Endothelial cell of umbilical vein (primary cell): ENCODE data around the gene TAS2R1. TPM values are rescaled to one million over a fixed set of nuclear protein-coding genes. Genes with fewer than 3 reads are reported as not detected.

Experiments used
- BruUV-seq: library from RNA; stranded (reverse); fragments of 400-500 nt; replicated peaks from 2 replicates; lab custom pipeline; 2021; lab: Mats Ljungman, UMichigan
- CTCF ChIA-PET: fragments of 300-600, 350-600 bp; sonication (Branson Sonifier 250); formaldehyde crosslinking; loops from one replicate; lab custom pipeline; 2021; ENCODE audit warnings: antibody characterized with exemption, inconsistent platforms; lab: Charles Lee
- POLR2A ChIA-PET: fragments of 300-600, 350-600 bp; sonication (Branson Sonifier 250); formaldehyde crosslinking; loops from one replicate; lab custom pipeline; 2021; ENCODE audit warnings: antibody characterized with exemption, inconsistent platforms; lab: Charles Lee
- DNase-seq: peaks from one replicate; pipeline ENCODE4 v3.0.0-alpha.2; 2011; ENCODE audit warnings: low read depth, low spot score
- FAIRE-seq: peaks from 2 replicates; lab custom pipeline; 2011; peaks lifted over from hg19 to GRCh38; lab: Jason Lieb, UNC
- H2AFZ ChIP-seq: 2 replicates; pipeline ENCODE4 v1.6.0; 2012; ENCODE audit warnings: low read depth, low read length, control low read depth, inconsistent platforms
- H3K27ac ChIP-seq: 2 replicates; pipeline ENCODE4 v1.5.1; 2011; ENCODE audit warnings: low read depth, mild to moderate bottlenecking, control low read depth, low read length, moderate library complexity; ENCODE audit not compliant: insufficient read depth
- H3K27me3 ChIP-seq, 2 experiments: 2 replicates each; pipeline versions ENCODE4 v1.6.0 to v1.6.1; 2011; ENCODE audit warnings: low read length in 2 of 2, mixed read lengths in 1 of 2; ENCODE audit not compliant: control insufficient read depth in 2 of 2, insufficient read depth in 2 of 2
- H3K36me3 ChIP-seq, 2 experiments: 2 replicates in 1 of 2; 3 replicates in 1 of 2; pipeline ENCODE4 v1.5.1; 2011; ENCODE audit warnings: low read length in 2 of 2, mild to moderate bottlenecking in 1 of 2, moderate library complexity in 1 of 2; ENCODE audit not compliant: control insufficient read depth in 2 of 2, insufficient read depth in 2 of 2; ENCODE audit errors: extremely low read depth in 1 of 2
- H3K4me1 ChIP-seq: 3 replicates; pipeline ENCODE4 v1.5.1; 2011; ENCODE audit warnings: mild to moderate bottlenecking, low read length; ENCODE audit not compliant: control insufficient read depth, insufficient read depth; ENCODE audit errors: extremely low read depth
- H3K4me2 ChIP-seq: 2 replicates; pipeline ENCODE4 v1.6.1; 2011; ENCODE audit warnings: low read length, control low read depth, mixed read lengths; ENCODE audit not compliant: insufficient read depth
- H3K4me3 ChIP-seq, 3 experiments: fragments of 200-600 bp in 1 of 3; sonication (generic), shearing (Covaris generic) in 1 of 3; replicated peaks in 1 of 3; 2 replicates each; pipeline ENCODE4 v1.5.1; 2011 to 2016; ENCODE audit warnings: control low read depth in 3 of 3, low read length in 3 of 3, mild to moderate bottlenecking in 2 of 3, inconsistent platforms in 1 of 3, low read depth in 1 of 3, moderate library complexity in 1 of 3; ENCODE audit not compliant: insufficient read depth in 1 of 3
- H3K79me2 ChIP-seq: 2 replicates; pipeline ENCODE4 v1.6.0; 2012; ENCODE audit warnings: low read length, inconsistent platforms; ENCODE audit not compliant: control insufficient read depth, insufficient read depth
- H3K9ac ChIP-seq: replicated peaks from 2 replicates; pipeline ENCODE3; 2011; ENCODE audit warnings: low read length, control low read depth; ENCODE audit not compliant: insufficient read depth; ENCODE audit errors: extremely low read depth
- H3K9me1 ChIP-seq: replicated peaks from 3 replicates; pipeline ENCODE4 v1.6.0; 2011; ENCODE audit warnings: mild to moderate bottlenecking, low read length; ENCODE audit not compliant: control insufficient read depth, insufficient read depth; ENCODE audit errors: extremely low read depth
- H3K9me3 ChIP-seq: replicated peaks from 2 replicates; pipeline ENCODE4 v1.5.1; 2012; ENCODE audit warnings: low read length, inconsistent platforms; ENCODE audit not compliant: control insufficient read depth, insufficient read depth
- H4K20me1 ChIP-seq: replicated peaks from 2 replicates; pipeline ENCODE3; 2011; ENCODE audit warnings: mild to moderate bottlenecking, low read length; ENCODE audit not compliant: control insufficient read depth, insufficient read depth; ENCODE audit errors: extremely low read depth
- EZH2 ChIP-seq: IDR thresholded peaks from 2 replicates; pipeline ENCODE4 v1.6.1; 2012; ENCODE audit warnings: borderline replicate concordance, low read depth, mild to moderate bottlenecking, moderate library complexity, low read length, inconsistent platforms; ENCODE audit not compliant: severe bottlenecking
- FOS ChIP-seq: IDR thresholded peaks from 2 replicates; pipeline ENCODE4 v1.6.1; 2011; ENCODE audit warnings: mild to moderate bottlenecking, low read length, moderate library complexity, borderline replicate concordance; ENCODE audit not compliant: insufficient read depth
- GATA2 ChIP-seq: IDR thresholded peaks from 2 replicates; pipeline ENCODE4 v1.7.0; 2011; ENCODE audit warnings: low read depth, mild to moderate bottlenecking, moderate library complexity, mixed read lengths, low read length; ENCODE audit not compliant: insufficient read length, insufficient read depth
- JUN ChIP-seq: IDR thresholded peaks from 2 replicates; pipeline ENCODE4 v1.6.1; 2011; ENCODE audit warnings: borderline replicate concordance, low read depth; ENCODE audit not compliant: insufficient read length, insufficient read depth
- MYC ChIP-seq: IDR thresholded peaks from one replicate; pipeline ENCODE4 v1.6.1; 2011; ENCODE audit warnings: mild to moderate bottlenecking, low read depth, low read length
- POLR2A ChIP-seq: IDR thresholded peaks from 2 replicates; pipeline ENCODE4 v1.6.1; 2012; ENCODE audit warnings: low read depth, mild to moderate bottlenecking, control low read depth, low read length
- POLR2AphosphoS5 ChIP-seq: IDR thresholded peaks from 2 replicates; pipeline ENCODE4 v1.6.1; 2012; ENCODE audit warnings: low read depth, mild to moderate bottlenecking, control low read depth, low read length, moderate library complexity; ENCODE audit not compliant: insufficient read depth
- dilution Hi-C: fragments of 300-500 bp; cut with MboI; formaldehyde crosslinking; loops from one replicate; pipeline ENCODE4 v1.15.0; 2019; ENCODE audit warnings: low sequenced_read_pairs; ENCODE audit not compliant: extremely low pct_ligation_motif_present
- intact Hi-C: fragments of 100-400 bp; cut with micrococcal nuclease; formaldehyde crosslinking; loops from one replicate; pipeline ENCODE4 v1.10.0; 2022
- polyA plus RNA-seq, 4 experiments: library from polyadenylated mRNA; depleted of rRNA in 3 of 4; stranded (reverse) in 3 of 4; unstranded in 1 of 4; fragments of >200 nt; gene quantifications; 2 replicates each; pipeline versions ENCODE4 v1.2.1 to v1.2.3, GENCODE V29; 2011 to 2012; ENCODE audit warnings: missing spikeins in 1 of 4
- total RNA-seq: library from RNA; stranded (reverse); gene quantifications from 2 replicates; pipeline ENCODE4 v1.2.3, GENCODE V29; 2021
- TF ChIP-seq, protein P1 (sequence below), 2 donors: IDR thresholded peaks; 1 replicate in 1 of 2; 2 replicates in 1 of 2; pipeline ENCODE4 v1.5.1; 2011; ENCODE audit warnings: low read length in 2 of 2, mild to moderate bottlenecking in 2 of 2, moderate library complexity in 2 of 2, control low read depth in 1 of 2, inconsistent platforms in 1 of 2, low read depth in 1 of 2; ENCODE audit not compliant: insufficient read depth in 1 of 2; ENCODE audit errors: extremely low read depth in 1 of 2
- TF ChIP-seq, protein P2 (sequence below): IDR thresholded peaks from 2 replicates; pipeline ENCODE4 v1.6.1; 2011; ENCODE audit not compliant: insufficient read depth, insufficient read length

TAS2R1 gene
- total and polyA plus RNA-seq, 2 donors (not counting 3 experiments of a cell fraction or from before 2014, with no cell fraction given) = not detected

DNA sequence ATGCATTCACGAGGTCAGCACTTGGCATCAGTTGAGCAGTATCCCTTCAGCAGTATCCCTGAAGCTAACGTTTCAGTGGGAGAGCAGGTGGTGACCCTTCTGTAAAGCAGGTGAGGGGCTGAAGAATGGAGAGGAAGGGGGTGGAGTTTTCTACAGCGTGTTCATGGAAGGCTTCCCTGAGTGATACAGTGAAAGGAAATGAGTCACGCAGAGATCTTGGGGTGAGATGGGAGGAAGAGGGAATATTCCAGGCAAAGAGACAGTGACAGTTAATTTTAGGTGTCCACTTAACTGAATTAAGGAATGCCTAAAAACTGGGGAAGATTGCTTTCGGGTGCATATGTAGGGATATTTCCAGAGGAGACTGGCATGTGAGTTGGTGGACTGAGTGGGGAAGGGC is 25.7 kb downstream of the TAS2R1 start:
- dilution Hi-C loops (no loop called here), intact Hi-C loops (no loop called here)
- Histone ChIP-seq H3K4me2 (no peak overlapping the region), H3K79me2 (no peaks in the 10 kb centered on the region), H4K20me1 (no peaks in the 10 kb centered on the region), H3K9me1 (no peaks in the 10 kb centered on the region), H3K4me1 (no peaks in the 10 kb centered on the region), H2AFZ (no peak overlapping the region), H3K27me3 (no peaks in the 10 kb centered on the region), H3K36me3 (no peaks in the 10 kb centered on the region), H3K9me3 (peaks cover 3% of the 10 kb centered on the region), H3K27ac (no peak overlapping the region), H3K9ac (no peak overlapping the region), H3K4me3 (no peak overlapping the region)
- TF ChIP-seq GATA2 = no peak
- DNase-seq (no peak), FAIRE-seq (no peak)
- POLR2A ChIA-PET = no interaction called here
- CTCF ChIA-PET = no interaction called here
- BruUV-seq = no TSS peak

DNA sequence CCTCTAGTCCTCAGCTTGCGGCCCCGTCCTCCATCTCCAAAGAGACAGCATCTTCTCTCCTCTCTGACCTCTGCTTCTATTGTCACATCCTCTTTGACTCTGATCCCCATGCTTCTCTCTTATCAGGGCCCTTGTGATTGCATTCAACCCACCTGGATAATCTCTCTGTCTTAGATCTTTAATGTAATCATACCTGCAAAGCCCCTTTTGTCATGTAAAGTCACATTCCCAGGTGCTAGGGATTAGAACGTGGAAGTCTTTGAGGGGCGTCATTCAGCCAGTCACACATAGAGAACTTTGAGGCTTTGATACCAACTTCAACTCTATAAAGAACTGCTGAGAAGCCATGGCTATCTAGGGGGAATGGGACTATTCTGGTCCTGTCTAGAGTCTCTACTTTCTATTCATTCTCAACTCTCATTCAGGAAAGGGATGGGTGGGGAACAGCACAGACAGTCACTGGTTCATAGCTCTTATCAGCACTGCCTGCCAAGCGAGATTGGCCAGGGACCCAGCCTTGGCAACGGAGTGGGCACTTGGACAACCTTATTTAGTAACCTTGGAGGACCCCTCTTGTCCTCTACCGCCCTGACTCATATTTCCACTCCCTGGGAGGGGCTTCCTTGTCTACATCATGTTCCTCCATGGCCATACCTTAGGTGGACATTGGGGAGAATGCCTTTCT is 29.0 kb downstream of the TAS2R1 start:
- BruUV-seq = no TSS peak
- ChIA-PET CTCF (no interaction called here), POLR2A (no interaction called here)
- Histone ChIP-seq H3K4me2 (no peak overlapping the region), H2AFZ (no peak overlapping the region), H3K27me3 (no peaks in the 10 kb centered on the region), H3K36me3 (no peaks in the 10 kb centered on the region), H3K79me2 (no peaks in the 10 kb centered on the region), H3K27ac (no peak overlapping the region), H3K9ac (no peak overlapping the region), H4K20me1 (no peaks in the 10 kb centered on the region), H3K9me3 (peaks cover 3% of the 10 kb centered on the region), H3K9me1 (no peaks in the 10 kb centered on the region), H3K4me3 (no peak overlapping the region), H3K4me1 (no peaks in the 10 kb centered on the region)
- intact Hi-C loops = no loop called here
- FAIRE-seq (no peak), DNase-seq (no peak)
- dilution Hi-C loops = no loop called here
- no peak for TF ChIP-seq POLR2A
- TF ChIP-seq FOS = no peak
- TF ChIP-seq, protein P1, sequence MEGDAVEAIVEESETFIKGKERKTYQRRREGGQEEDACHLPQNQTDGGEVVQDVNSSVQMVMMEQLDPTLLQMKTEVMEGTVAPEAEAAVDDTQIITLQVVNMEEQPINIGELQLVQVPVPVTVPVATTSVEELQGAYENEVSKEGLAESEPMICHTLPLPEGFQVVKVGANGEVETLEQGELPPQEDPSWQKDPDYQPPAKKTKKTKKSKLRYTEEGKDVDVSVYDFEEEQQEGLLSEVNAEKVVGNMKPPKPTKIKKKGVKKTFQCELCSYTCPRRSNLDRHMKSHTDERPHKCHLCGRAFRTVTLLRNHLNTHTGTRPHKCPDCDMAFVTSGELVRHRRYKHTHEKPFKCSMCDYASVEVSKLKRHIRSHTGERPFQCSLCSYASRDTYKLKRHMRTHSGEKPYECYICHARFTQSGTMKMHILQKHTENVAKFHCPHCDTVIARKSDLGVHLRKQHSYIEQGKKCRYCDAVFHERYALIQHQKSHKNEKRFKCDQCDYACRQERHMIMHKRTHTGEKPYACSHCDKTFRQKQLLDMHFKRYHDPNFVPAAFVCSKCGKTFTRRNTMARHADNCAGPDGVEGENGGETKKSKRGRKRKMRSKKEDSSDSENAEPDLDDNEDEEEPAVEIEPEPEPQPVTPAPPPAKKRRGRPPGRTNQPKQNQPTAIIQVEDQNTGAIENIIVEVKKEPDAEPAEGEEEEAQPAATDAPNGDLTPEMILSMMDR (IDR thresholded peaks at IDR 0.05; ENCODE audit: extremely low read depth in 1 of 2, insufficient read depth in 1 of 2, low read depth in 1 of 2, low read length in 2 of 2) = no peak
- TF ChIP-seq JUN = no peak
- TF ChIP-seq EZH2 = no peak
- TF ChIP-seq GATA2 = no peak
- no peak for TF ChIP-seq POLR2AphosphoS5
- TF ChIP-seq, protein P2, sequence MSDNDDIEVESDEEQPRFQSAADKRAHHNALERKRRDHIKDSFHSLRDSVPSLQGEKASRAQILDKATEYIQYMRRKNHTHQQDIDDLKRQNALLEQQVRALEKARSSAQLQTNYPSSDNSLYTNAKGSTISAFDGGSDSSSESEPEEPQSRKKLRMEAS = no peak
- no peak for TF ChIP-seq MYC
